Sigmoid colon (tissue), 7 donors: ENCODE measurements around the gene NUP214. TPM values are rescaled to one million over a fixed set of nuclear protein-coding genes. Genes with fewer than 3 reads are reported as not detected.

Source experiments
- DNase-seq: peaks from one replicate; pipeline ENCODE4 v3.0.0-alpha.2; 2019
- H3K27ac ChIP-seq, 4 donors: fragments of 200-600 bp; sonication (generic); one replicate each; pipeline ENCODE4 v1.5.1; 2016 to 2019; ENCODE audit warnings: mild to moderate bottlenecking in 1 of 4
- H3K27me3 ChIP-seq, 3 donors: fragments of 200-600 bp; sonication (generic); one replicate each; pipeline ENCODE4 v1.5.1; 2019; ENCODE audit warnings: mild to moderate bottlenecking in 1 of 3
- H3K36me3 ChIP-seq, 4 donors: fragments of 200-600 bp; sonication (generic); one replicate each; pipeline ENCODE4 v1.5.1; 2016 to 2019
- H3K4me1 ChIP-seq, 4 donors: fragments of 200-600 bp; sonication (generic); one replicate each; pipeline ENCODE4 v1.5.1; 2017 to 2019
- H3K4me3 ChIP-seq, 4 donors: fragments of 200-600 bp; sonication (generic); one replicate each; pipeline ENCODE4 v1.5.1; 2017 to 2019; ENCODE audit warnings: mild to moderate bottlenecking in 2 of 4, moderate library complexity in 1 of 4
- H3K9me3 ChIP-seq, 4 donors: fragments of 200-600 bp in 3 of 4; sonication (generic) in 3 of 4; one replicate each; pipeline versions ENCODE4 v1.5.1 to v1.6.1; 2013 to 2019
- EP300 ChIP-seq, 4 donors: sonication (generic); formaldehyde crosslinking; IDR thresholded peaks; one replicate each; pipeline ENCODE4 v1.6.1; 2017; ENCODE audit warnings: antibody characterized with exemption in 4 of 4
- POLR2A ChIP-seq, 2 donors: fragments of 450-650 bp; IDR thresholded peaks; one replicate each; pipeline ENCODE4 v1.6.1; 2016; ENCODE audit warnings: antibody characterized with exemption in 2 of 2, mild to moderate bottlenecking in 2 of 2, moderate library complexity in 2 of 2
- POLR2AphosphoS5 ChIP-seq, 4 donors: sonication (generic); formaldehyde crosslinking; IDR thresholded peaks; one replicate each; pipeline ENCODE4 v1.6.1; 2017; ENCODE audit warnings: antibody characterized with exemption in 4 of 4
- WGBS, 2 donors: extraction: QIAGEN DNeasy Blood & Tissue Kit; methylation state at CpG; one replicate each; pipeline ENCODE4 v1.1.7; 2013; 5-methylcytosine and 5-hydroxymethylcytosine counted together
- intact Hi-C: fragments of 100-400 bp; cut with DNase I; formaldehyde crosslinking; loops from one replicate; pipeline ENCODE4 v1.15.1; 2023
- polyA plus RNA-seq, 3 donors: library from polyadenylated mRNA; stranded (reverse); fragments of 200-250 nt; gene quantifications; one replicate each; pipeline ENCODE4 v1.2.3, GENCODE V29; 2013
- total RNA-seq, 4 donors: library from RNA; depleted of rRNA; stranded (reverse); fragments of >200 nt; gene quantifications; one replicate each; pipeline ENCODE4 v1.1.0, GENCODE V29; 2016
- TF ChIP-seq, protein P1 (sequence below), 4 experiments: fragments of 450-650 bp in 3 of 4; fragments of 200-600 bp in 1 of 4; IDR thresholded peaks; one replicate each; pipeline ENCODE4 v1.5.1; 2016 to 2019; ENCODE audit warnings: antibody characterized with exemption in 4 of 4, mild to moderate bottlenecking in 3 of 4, moderate library complexity in 2 of 4
- donor health status: healthy with polysubstance abuse.
- donor health status: Bipolar disorder and iron deficiency.
- donor health status: healthy.

Gene NUP214
- total and polyA plus RNA-seq, 7 donors, result 9.2 to 87.5 (median 28.5) TPM

DNA sequence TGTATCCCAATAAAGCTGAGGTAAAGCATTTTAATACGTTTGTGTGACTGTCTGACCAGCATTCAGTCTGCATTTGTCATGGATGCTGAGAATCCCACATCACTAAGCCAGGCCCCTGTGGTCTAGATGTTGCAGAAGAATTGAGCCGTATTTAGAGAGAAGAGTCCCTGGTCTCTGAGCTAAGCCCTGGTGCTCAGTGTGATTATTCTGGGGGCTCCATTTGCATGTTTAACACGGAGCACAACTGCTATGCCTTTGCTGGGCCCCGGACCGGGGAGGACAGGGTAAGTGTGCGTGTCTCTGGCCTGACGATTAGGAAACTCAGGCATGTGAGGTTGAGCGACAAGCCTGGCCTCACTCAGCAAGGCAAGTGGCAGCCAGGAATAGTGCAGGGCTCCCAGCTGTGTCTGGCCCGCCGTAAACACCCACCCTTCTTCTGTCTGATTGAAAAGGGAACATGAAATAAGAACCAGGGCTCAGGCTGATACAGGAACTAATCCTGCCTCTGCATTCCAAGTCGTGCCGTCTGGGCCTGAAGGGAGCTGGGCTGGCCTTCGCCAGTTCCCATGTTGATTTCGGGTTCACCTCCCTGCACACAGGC is 128.6 kb downstream of the NUP214 start:
- no peak for DNase-seq
- peaks cover 0 to 3% (median 0%) of the 10 kb centered on the region in 4 donors for H3K4me1 ChIP-seq
- H3K4me3 ChIP-seq, result no peak overlapping the region
- intact Hi-C loops, result no loop called here
- no peaks in the 10 kb centered on the region for H3K36me3 ChIP-seq
- no peaks in the 10 kb centered on the region for H3K9me3 ChIP-seq
- no peaks in the 10 kb centered on the region for H3K27me3 ChIP-seq
- H3K27ac ChIP-seq, result peak overlapping the region in 3 of 4 donors; percentile 31 to 47 (median 40)
- 62 to 84% methylated on average over 14 of the region's 14 CpGs for WGBS, 2 donors
- TF ChIP-seq POLR2AphosphoS5 (IDR thresholded peaks at IDR 0.05) (peak in 1 of 4 donors; percentile 19), POLR2A (IDR thresholded peaks at IDR 0.05) (no peak)

DNA sequence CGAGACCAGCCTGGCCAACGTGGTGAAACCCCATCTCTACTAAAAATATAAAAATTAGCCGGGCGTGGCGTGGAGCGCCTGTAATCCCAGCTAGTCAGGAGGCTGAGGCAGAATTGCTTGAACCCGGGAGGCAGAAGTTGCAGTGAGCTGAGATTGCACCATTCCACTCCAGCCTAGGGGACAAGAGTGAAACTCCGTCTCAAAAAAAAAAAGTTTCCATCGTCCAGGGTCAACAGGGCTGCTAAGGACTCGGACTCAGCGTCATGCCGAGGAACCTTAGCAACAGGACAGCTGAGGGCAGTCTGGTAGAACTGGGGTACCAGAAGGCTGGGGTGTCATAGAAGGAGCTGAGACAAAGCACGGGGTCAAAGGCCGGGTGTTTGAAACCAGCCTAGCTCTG is 129.2 kb downstream of the NUP214 start:
- DNase-seq, result no peak
- H3K4me3 ChIP-seq, result no peak overlapping the region
- no peaks in the 10 kb centered on the region for H3K36me3 ChIP-seq
- TF ChIP-seq EP300 (IDR thresholded peaks at IDR 0.05) (no peak), POLR2A (IDR thresholded peaks at IDR 0.05) (no peak), POLR2AphosphoS5 (IDR thresholded peaks at IDR 0.05) (no peak)
- TF ChIP-seq, protein P1, sequence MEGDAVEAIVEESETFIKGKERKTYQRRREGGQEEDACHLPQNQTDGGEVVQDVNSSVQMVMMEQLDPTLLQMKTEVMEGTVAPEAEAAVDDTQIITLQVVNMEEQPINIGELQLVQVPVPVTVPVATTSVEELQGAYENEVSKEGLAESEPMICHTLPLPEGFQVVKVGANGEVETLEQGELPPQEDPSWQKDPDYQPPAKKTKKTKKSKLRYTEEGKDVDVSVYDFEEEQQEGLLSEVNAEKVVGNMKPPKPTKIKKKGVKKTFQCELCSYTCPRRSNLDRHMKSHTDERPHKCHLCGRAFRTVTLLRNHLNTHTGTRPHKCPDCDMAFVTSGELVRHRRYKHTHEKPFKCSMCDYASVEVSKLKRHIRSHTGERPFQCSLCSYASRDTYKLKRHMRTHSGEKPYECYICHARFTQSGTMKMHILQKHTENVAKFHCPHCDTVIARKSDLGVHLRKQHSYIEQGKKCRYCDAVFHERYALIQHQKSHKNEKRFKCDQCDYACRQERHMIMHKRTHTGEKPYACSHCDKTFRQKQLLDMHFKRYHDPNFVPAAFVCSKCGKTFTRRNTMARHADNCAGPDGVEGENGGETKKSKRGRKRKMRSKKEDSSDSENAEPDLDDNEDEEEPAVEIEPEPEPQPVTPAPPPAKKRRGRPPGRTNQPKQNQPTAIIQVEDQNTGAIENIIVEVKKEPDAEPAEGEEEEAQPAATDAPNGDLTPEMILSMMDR (IDR thresholded peaks at IDR 0.05), result no peak
- H3K27ac ChIP-seq, result peak overlapping the region in 3 of 4 donors; percentile 31 to 47 (median 40)
- H3K4me1 ChIP-seq, result peaks cover 0 to 3% (median 0%) of the 10 kb centered on the region in 4 donors
- no peaks in the 10 kb centered on the region for H3K9me3 ChIP-seq
- 86 to 90% methylated on average over 14 of the region's 14 CpGs for WGBS, 2 donors
- intact Hi-C loops, result no loop called here
- no peaks in the 10 kb centered on the region for H3K27me3 ChIP-seq

DNA sequence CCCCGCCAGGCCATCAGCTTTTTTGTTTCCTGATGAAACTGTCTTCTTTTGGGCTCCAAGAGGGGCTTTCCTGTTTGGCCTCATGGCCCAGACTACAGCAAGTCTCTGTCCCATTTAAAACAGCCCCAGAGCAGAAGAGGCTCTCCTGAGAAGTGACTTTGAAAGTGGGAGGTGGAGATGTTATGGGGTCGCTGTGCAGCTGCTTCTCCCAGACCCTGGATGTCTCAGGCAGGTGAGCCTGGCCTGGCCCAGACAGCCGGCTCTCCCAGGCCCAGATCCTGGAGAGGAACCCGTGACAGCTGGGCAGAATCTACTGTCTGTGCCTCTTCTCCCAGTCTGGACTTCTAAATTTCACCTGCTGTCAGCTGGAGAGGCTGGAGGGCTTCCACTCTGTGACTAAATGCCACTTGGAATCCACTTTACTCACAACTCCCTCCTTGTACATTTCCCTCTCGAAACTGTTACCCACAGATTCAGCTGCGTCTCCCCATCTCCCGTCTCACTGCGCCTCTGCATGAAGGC is 130.4 kb downstream of the NUP214 start:
- no peak overlapping the region for H3K4me3 ChIP-seq
- H3K36me3 ChIP-seq, result no peaks in the 10 kb centered on the region
- H3K27me3 ChIP-seq, result no peaks in the 10 kb centered on the region
- TF ChIP-seq POLR2AphosphoS5 (IDR thresholded peaks at IDR 0.05) (no peak), EP300 (IDR thresholded peaks at IDR 0.05) (no peak), POLR2A (IDR thresholded peaks at IDR 0.05) (no peak)
- TF ChIP-seq, protein P1 (IDR thresholded peaks at IDR 0.05), result no peak
- intact Hi-C loops, result no loop called here
- H3K9me3 ChIP-seq, result no peaks in the 10 kb centered on the region
- WGBS, 2 donors, result 51 to 66% methylated on average over 8 of the region's 8 CpGs
- H3K27ac ChIP-seq, result peak overlapping the region; percentile 42 to 68 (median 52)
- no peak for DNase-seq
- H3K4me1 ChIP-seq, result peaks cover 0 to 3% (median 0%) of the 10 kb centered on the region in 4 donors

DNA sequence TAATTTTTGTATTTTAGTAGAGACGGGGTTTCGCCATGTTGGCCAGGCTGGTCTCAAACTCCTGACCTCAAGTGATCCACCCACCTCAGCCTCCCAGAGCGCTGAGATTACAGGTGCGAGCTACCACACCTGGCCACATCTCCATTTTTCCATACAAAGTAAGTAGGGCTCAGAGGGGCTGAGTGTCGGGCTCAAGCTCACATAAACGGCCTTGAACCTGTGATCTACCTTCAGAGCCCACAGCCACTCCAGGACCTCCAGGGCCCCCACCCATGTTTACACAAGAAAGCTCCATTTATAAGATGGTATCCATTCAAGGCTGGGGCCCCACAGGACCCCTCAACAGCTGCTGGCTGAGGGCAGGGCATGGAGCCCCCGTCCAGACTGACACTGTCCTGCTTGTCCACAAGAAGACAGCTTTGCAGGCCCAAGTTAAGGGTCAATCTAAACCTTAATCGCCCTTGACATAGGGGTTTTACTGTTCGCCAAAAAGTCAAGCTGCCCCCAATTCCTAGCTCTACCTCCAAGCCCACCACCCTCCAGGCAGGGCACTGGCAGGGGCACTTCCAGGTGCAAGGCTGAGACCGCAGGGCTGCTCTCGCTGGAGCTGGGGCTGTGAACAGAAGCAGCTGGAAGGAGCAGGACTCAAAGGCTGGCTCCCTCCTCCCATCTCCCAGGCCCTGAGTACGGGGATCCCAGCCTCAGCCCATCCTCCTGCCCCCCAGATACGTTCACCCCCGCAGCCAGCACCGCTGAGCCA is 132.1 kb downstream of the NUP214 start:
- intact Hi-C loops, result no loop called here
- Histone ChIP-seq H3K4me3 (no peak overlapping the region), H3K27ac (peak overlapping the region in 1 of 4 donors; percentile 68), H3K4me1 (peaks cover 0 to 3% (median 0%) of the 10 kb centered on the region in 4 donors), H3K9me3 (no peaks in the 10 kb centered on the region), H3K27me3 (no peaks in the 10 kb centered on the region), H3K36me3 (no peaks in the 10 kb centered on the region)
- TF ChIP-seq, protein P1 (IDR thresholded peaks at IDR 0.05), result no peak
- TF ChIP-seq POLR2AphosphoS5 (IDR thresholded peaks at IDR 0.05), result no peak
- no peak for TF ChIP-seq EP300 (IDR thresholded peaks at IDR 0.05)
- TF ChIP-seq POLR2A (IDR thresholded peaks at IDR 0.05), result no peak
- no peak for DNase-seq
- 87 to 92% methylated on average over 15 of the region's 15 CpGs for WGBS, 2 donors

DNA sequence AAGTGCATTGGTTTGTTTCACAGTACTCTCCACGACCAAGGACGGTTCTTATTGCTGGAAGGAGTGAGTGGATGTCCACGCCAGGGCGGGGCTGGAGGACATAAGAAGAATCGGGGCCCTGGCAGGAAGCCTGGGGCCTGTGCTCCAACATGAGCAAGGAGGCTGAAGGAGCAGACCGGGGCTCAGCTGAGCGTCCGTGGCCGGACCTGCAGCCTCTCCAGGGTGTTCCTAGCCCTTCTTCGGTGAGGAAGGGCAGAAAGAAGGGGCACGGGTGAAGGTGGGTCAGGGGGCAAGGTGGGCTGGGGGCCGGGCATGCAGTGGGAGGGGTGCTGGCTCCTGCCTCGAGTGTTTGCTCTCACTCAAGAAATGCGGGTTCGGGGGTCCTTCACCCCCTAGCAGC is 132.8 kb downstream of the NUP214 start:
- 68 to 74% methylated on average over 15 of the region's 15 CpGs for WGBS, 2 donors
- no peaks in the 10 kb centered on the region for H3K27me3 ChIP-seq
- no peaks in the 10 kb centered on the region for H3K36me3 ChIP-seq
- H3K27ac ChIP-seq, result no peak overlapping the region
- no peaks in the 10 kb centered on the region for H3K9me3 ChIP-seq
- peaks cover 0 to 3% (median 0%) of the 10 kb centered on the region in 4 donors for H3K4me1 ChIP-seq
- intact Hi-C loops, result no loop called here
- H3K4me3 ChIP-seq, result no peak overlapping the region
- no peak for DNase-seq
- no peak for TF ChIP-seq EP300 (IDR thresholded peaks at IDR 0.05)
- no peak for TF ChIP-seq POLR2A (IDR thresholded peaks at IDR 0.05)
- TF ChIP-seq, protein P1 (IDR thresholded peaks at IDR 0.05), result no peak
- TF ChIP-seq POLR2AphosphoS5 (IDR thresholded peaks at IDR 0.05), result no peak
